HepG2 (cell line): ENCODE measurements around the gene SNCAIP. TPM values are rescaled to one million over a fixed set of nuclear protein-coding genes. Genes with fewer than 3 reads are reported as not detected.

Experiments
- ATAC-seq: fragments of 200-7000 bp; cut with Tn5 transposase; 3 replicates; pipeline ENCODE4 v1.9.1; 2020; ENCODE audit warnings: mild to moderate bottlenecking, moderate library complexity
- BruUV-seq: library from RNA; stranded (reverse); fragments of 400-500 nt; replicated peaks from 2 replicates; lab custom pipeline; 2021; lab: Mats Ljungman, UMichigan
- CTCF ChIA-PET: fragments of 300-600 bp; formaldehyde crosslinking; extraction: SDS; loops from one replicate; lab custom pipeline; 2021; ENCODE audit warnings: low total read pairs, inconsistent platforms, low intra/inter-chr PET ratio; lab: Yijun Ruan, JAX
- POLR2A ChIA-PET: fragments of 350-600 bp; sonication (Branson Sonifier 250); formaldehyde crosslinking; loops from one replicate; lab custom pipeline; 2020; ENCODE audit warnings: antibody characterized with exemption, inconsistent platforms; lab: Yijun Ruan, JAX
- DNase-seq: peaks from one replicate; pipeline ENCODE4 v3.0.0-alpha.2; 2015; ENCODE audit warnings: low spot score
- FAIRE-seq: peaks from 3 replicates; lab custom pipeline; 2011; peaks lifted over from hg19 to GRCh38; lab: Jason Lieb, UNC
- H2AFZ ChIP-seq: one replicate; pipeline ENCODE4 v1.6.1; 2011; ENCODE audit warnings: low read length, inconsistent platforms
- H3K27ac ChIP-seq: fragments of 300-600 bp; 3 replicates; pipeline ENCODE4 v1.8.0; 2011; ENCODE audit warnings: mixed run types, mild to moderate bottlenecking, mixed read lengths, low read length, inconsistent platforms; ENCODE audit not compliant: insufficient read depth; ENCODE audit errors: extremely low read length
- H3K27me3 ChIP-seq, 2 experiments: fragments of 200-600 bp in 1 of 2; 2 replicates in 1 of 2; 3 replicates in 1 of 2; pipeline versions ENCODE4 v1.6.0 to v1.8.0; 2011; ENCODE audit warnings: low read length in 2 of 2, mild to moderate bottlenecking in 2 of 2, moderate library complexity in 2 of 2, inconsistent platforms in 1 of 2; ENCODE audit not compliant: insufficient read depth in 2 of 2, control insufficient read depth in 1 of 2
- H3K36me3 ChIP-seq, 2 experiments: fragments of 200-600 bp in 1 of 2; replicated peaks in 1 of 2; 2 replicates in 1 of 2; 3 replicates in 1 of 2; pipeline versions ENCODE4 v1.5.1 to v1.8.0; 2011; ENCODE audit warnings: low read length in 2 of 2, inconsistent platforms in 1 of 2; ENCODE audit not compliant: insufficient read depth in 2 of 2, control insufficient read depth in 1 of 2
- H3K4me1 ChIP-seq: 2 replicates; pipeline ENCODE4 v1.5.1; 2012; ENCODE audit warnings: low read length, inconsistent platforms; ENCODE audit not compliant: insufficient read depth
- H3K4me2 ChIP-seq: 2 replicates; pipeline ENCODE4 v1.6.0; 2011; ENCODE audit warnings: low read depth, low read length, inconsistent platforms
- H3K4me3 ChIP-seq, 3 experiments: fragments of 200-600 bp in 1 of 3; sonication (generic), shearing (Covaris generic) in 1 of 3; replicated peaks in 1 of 3; 2 replicates each; pipeline ENCODE4 v1.5.1; 2011 to 2016; ENCODE audit warnings: low read length in 3 of 3, inconsistent platforms in 2 of 3, low read depth in 2 of 3, mild to moderate bottlenecking in 2 of 3, control low read depth in 1 of 3, mixed read lengths in 1 of 3; ENCODE audit not compliant: insufficient read depth in 1 of 3
- H3K79me2 ChIP-seq: one replicate; pipeline ENCODE4 v1.6.1; 2011; ENCODE audit warnings: low read length, inconsistent platforms; ENCODE audit not compliant: insufficient read depth
- H3K9ac ChIP-seq: 2 replicates; pipeline ENCODE4 v1.6.0; 2011; ENCODE audit warnings: mild to moderate bottlenecking, low read depth, low read length, inconsistent platforms; ENCODE audit not compliant: insufficient read depth
- H3K9me3 ChIP-seq: 2 replicates; pipeline ENCODE4 v1.5.1; 2012; ENCODE audit warnings: mild to moderate bottlenecking, low read length
- H4K20me1 ChIP-seq: 2 replicates; pipeline ENCODE4 v1.6.0; 2011; ENCODE audit warnings: inconsistent platforms, mild to moderate bottlenecking, low read length, moderate library complexity; ENCODE audit not compliant: insufficient read depth
- NFE2L1 ChIP-seq: sonication (generic); formaldehyde crosslinking; IDR thresholded peaks from 2 replicates; pipeline ENCODE4 v1.4.0; 2020; ENCODE audit warnings: missing genetic modification reagents, mild to moderate bottlenecking, borderline replicate concordance
- RFXAP ChIP-seq: sonication (generic); formaldehyde crosslinking; IDR thresholded peaks from 2 replicates; pipeline ENCODE4 v1.4.0; 2020; ENCODE audit warnings: missing genetic modification reagents, borderline replicate concordance
- TARDBP ChIP-seq: sonication (generic); formaldehyde crosslinking; IDR thresholded peaks from 2 replicates; pipeline ENCODE4 v1.8.0; 2022; ENCODE audit warnings: mild to moderate bottlenecking, missing genetic modification reagents
- WGBS: methylation state at CpG from one replicate; pipeline ENCODE4 v1.1.6; 2017; ENCODE audit warnings: low lambda C conversion rate; 5-methylcytosine and 5-hydroxymethylcytosine counted together
- in situ Hi-C: cut with HindIII; loops from 2 replicates; pipeline ENCODE4 v1.10.0; 2017; ENCODE audit warnings: low pct_unique_long_range_greater_than_20kb; ENCODE audit not compliant: extremely low pct_ligation_motif_present
- intact Hi-C: fragments of 100-400 bp; cut with micrococcal nuclease; formaldehyde crosslinking; loops from one replicate; pipeline ENCODE4 v1.10.0; 2022; ENCODE audit not compliant: unreplicated experiment
- polyA plus RNA-seq, 8 experiments: library from polyadenylated mRNA; depleted of rRNA in 3 of 8; stranded (reverse) in 7 of 8; unstranded in 1 of 8; fragments of >200 nt; fragmentation: Illumina TruSeq in 4 of 8; extraction: Trizol in 4 of 8; gene quantifications; 2 replicates each; pipeline versions ENCODE4 v1.2.1 to v1.2.3, GENCODE V29; 2011 to 2016; ENCODE audit warnings: low read depth in 4 of 8, missing spikeins in 1 of 8, mixed read lengths in 1 of 8; ENCODE audit not compliant: insufficient read depth in 1 of 8
- total RNA-seq, 5 experiments: library from RNA; depleted of rRNA; stranded (reverse); fragments of >200 nt; fragmentation: Illumina TruSeq; extraction: Trizol; gene quantifications; 2 replicates each; pipeline ENCODE4 v1.2.3, GENCODE V29; 2016; ENCODE audit warnings: low read depth in 1 of 5
- TF ChIP-seq, protein P1 (sequence below): sonication (generic); formaldehyde crosslinking; IDR thresholded peaks from 2 replicates; pipeline ENCODE4 v1.5.0; 2020; ENCODE audit warnings: missing genetic modification reagents, mild to moderate bottlenecking, borderline replicate concordance
- TF ChIP-seq, protein P2 (sequence below): sonication (generic); formaldehyde crosslinking; IDR thresholded peaks from 2 replicates; pipeline ENCODE4 v1.4.0; 2020; ENCODE audit warnings: missing genetic modification reagents, mild to moderate bottlenecking, borderline replicate concordance

The SNCAIP gene
- total and polyA plus RNA-seq, 2 of the 13 experiments (the other 11 are each of a cell fraction or from before 2014, with no cell fraction given) = not detected

DNA sequence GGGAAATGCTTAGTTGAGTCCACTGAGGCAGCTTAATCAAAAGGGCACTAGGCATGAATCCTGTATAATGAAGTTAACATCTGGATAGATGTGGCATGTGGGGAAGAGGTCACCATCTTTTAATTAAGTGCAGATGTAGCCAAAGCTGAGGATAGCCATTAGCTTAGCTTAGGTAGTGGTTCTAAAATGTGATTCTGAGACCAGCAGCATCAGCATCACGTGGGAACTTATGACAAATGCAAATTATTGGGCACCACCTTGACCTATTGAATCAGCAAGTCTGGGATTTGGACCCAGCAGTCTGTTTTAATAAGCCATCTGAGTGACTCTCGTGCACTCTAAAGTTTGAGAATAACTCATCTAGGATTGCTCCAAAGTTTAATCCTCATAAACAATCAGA is 63.8 kb downstream of the SNCAIP start:
- BruUV-seq = no TSS peak
- Histone ChIP-seq H3K36me3 (no peaks in the 10 kb centered on the region), H3K27me3 (no peaks in the 10 kb centered on the region), H3K9ac (no peak overlapping the region), H4K20me1 (no peaks in the 10 kb centered on the region), H3K27ac (no peak overlapping the region), H3K4me2 (no peak overlapping the region), H3K9me3 (no peaks in the 10 kb centered on the region), H3K79me2 (no peaks in the 10 kb centered on the region), H2AFZ (no peak overlapping the region), H3K4me3 (no peak overlapping the region), H3K4me1 (no peaks in the 10 kb centered on the region)
- WGBS = 7% methylated on average over 2 of the region's 2 CpGs
- intact Hi-C loops (no loop called here), in situ Hi-C loops (no loop called here)
- no peak for DNase-seq
- no peak for FAIRE-seq
- TF ChIP-seq, protein P1, sequence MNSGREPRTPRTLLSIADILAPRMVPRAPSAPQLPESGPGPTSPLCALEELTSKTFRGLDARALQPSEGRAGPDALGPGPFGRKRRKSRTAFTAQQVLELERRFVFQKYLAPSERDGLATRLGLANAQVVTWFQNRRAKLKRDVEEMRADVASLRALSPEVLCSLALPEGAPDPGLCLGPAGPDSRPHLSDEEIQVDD (CRISPR knock-in tag) = no peak
- no peak for TF ChIP-seq TARDBP (CRISPR knock-in tag)
- TF ChIP-seq, protein P2, sequence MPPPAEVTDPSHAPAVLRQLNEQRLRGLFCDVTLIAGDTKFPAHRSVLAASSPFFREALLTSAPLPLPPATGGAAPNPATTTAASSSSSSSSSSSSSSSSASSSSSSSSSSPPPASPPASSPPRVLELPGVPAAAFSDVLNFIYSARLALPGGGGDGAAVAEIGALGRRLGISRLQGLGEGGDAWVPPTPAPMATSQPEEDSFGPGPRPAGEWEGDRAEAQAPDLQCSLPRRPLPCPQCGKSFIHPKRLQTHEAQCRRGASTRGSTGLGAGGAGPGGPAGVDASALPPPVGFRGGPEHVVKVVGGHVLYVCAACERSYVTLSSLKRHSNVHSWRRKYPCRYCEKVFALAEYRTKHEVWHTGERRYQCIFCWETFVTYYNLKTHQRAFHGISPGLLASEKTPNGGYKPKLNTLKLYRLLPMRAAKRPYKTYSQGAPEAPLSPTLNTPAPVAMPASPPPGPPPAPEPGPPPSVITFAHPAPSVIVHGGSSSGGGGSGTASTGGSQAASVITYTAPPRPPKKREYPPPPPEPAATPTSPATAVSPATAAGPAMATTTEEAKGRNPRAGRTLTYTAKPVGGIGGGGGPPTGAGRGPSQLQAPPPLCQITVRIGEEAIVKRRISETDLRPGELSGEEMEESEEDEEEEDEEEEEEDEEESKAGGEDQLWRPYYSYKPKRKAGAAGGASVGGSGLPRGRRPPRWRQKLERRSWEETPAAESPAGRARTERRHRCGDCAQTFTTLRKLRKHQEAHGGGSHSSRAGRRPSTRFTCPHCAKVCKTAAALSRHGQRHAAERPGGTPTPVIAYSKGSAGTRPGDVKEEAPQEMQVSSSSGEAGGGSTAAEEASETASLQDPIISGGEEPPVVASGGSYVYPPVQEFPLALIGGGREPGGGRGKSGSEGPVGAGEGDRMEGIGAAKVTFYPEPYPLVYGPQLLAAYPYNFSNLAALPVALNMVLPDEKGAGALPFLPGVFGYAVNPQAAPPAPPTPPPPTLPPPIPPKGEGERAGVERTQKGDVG (CRISPR knock-in tag) = no peak
- TF ChIP-seq NFE2L1 (CRISPR knock-in tag) = no peak
- TF ChIP-seq RFXAP = no peak
- CTCF ChIA-PET = no interaction called here
- ATAC-seq = no peak
- POLR2A ChIA-PET = no interaction called here
